22Rv1 (cell line): Measurements from ENCODE around the gene RGS4.

Source experiments
- ZFX ChIP-seq: fragments of 450-650 bp; IDR thresholded peaks from 2 replicates; pipeline ENCODE4 v1.6.1; 2017; ENCODE audit warnings: antibody characterized with exemption, borderline replicate concordance
- TF ChIP-seq, protein P1 (sequence below): fragments of 450-650 bp; IDR thresholded peaks from 2 replicates; pipeline ENCODE4 v1.5.1; 2017; ENCODE audit warnings: mild to moderate bottlenecking

DNA sequence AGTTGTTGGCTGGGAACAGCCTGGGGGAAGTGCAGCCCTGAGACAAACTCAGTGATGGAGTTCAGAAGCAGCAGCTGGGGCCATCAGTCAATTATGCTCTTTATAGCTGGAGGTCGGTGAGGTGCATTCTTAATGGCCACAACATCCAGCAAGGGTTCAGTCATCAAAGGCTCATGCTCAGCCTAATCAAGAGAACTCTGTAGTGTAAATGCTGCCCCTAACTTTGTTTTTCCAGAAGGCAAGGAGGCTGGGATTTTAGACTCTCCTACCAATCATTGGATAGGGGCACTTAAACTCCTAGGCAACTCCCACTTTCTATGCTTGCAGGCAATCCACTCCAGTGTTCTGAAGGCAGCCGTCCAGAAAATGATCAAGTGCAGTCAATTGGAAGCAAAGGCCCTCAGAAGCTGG is 15.0 kb upstream of the RGS4 start:
- TF ChIP-seq, protein P1, sequence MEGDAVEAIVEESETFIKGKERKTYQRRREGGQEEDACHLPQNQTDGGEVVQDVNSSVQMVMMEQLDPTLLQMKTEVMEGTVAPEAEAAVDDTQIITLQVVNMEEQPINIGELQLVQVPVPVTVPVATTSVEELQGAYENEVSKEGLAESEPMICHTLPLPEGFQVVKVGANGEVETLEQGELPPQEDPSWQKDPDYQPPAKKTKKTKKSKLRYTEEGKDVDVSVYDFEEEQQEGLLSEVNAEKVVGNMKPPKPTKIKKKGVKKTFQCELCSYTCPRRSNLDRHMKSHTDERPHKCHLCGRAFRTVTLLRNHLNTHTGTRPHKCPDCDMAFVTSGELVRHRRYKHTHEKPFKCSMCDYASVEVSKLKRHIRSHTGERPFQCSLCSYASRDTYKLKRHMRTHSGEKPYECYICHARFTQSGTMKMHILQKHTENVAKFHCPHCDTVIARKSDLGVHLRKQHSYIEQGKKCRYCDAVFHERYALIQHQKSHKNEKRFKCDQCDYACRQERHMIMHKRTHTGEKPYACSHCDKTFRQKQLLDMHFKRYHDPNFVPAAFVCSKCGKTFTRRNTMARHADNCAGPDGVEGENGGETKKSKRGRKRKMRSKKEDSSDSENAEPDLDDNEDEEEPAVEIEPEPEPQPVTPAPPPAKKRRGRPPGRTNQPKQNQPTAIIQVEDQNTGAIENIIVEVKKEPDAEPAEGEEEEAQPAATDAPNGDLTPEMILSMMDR: no peak
- TF ChIP-seq ZFX: no peak
